Muscle layer of colon (tissue), 2 donors: ENCODE data around the gene RASA3.
"Not testable (repeated sequence)": the region's sequence is repeated elsewhere in the genome, so short reads cannot be mapped to it uniquely, and the experiment has no call there.

Experiments
- H3K27ac ChIP-seq: one replicate; pipeline ENCODE4 v1.7.0; 2013; ENCODE audit warnings: low read depth, mild to moderate bottlenecking, low read length, moderate library complexity
- H3K27me3 ChIP-seq, 2 donors: one replicate each; pipeline ENCODE4 v1.7.0; 2013; ENCODE audit warnings: low read length in 2 of 2, mild to moderate bottlenecking in 2 of 2; ENCODE audit not compliant: insufficient read depth in 2 of 2, control insufficient read depth in 1 of 2
- H3K36me3 ChIP-seq: one replicate; pipeline ENCODE4 v1.7.0; 2013; ENCODE audit warnings: mild to moderate bottlenecking, low read length; ENCODE audit not compliant: insufficient read depth
- H3K4me1 ChIP-seq: one replicate; pipeline ENCODE4 v1.7.0; 2013; ENCODE audit warnings: mild to moderate bottlenecking, low read length; ENCODE audit not compliant: insufficient read depth
- H3K4me3 ChIP-seq, 2 donors: one replicate each; pipeline ENCODE4 v1.7.0; 2013; ENCODE audit warnings: low read length in 2 of 2, low read depth in 1 of 2, mild to moderate bottlenecking in 1 of 2, moderate library complexity in 1 of 2
- H3K9ac ChIP-seq: one replicate; pipeline ENCODE4 v1.7.0; 2013; ENCODE audit warnings: low read length
- H3K9me3 ChIP-seq: one replicate; pipeline ENCODE4 v1.7.0; 2013; ENCODE audit warnings: mild to moderate bottlenecking, low read length
- donor health status: abdominal sarcoma.
- donor health status: Adenocarcinoma of cecum.

RASA3 gene

GRCh38 chr13:114153485-114154080, 21.2 kb upstream of the RASA3 start:
- H3K27ac ChIP-seq, result no peak overlapping the region

GRCh38 chr13:114152831-114153371, 20.5 kb upstream of the RASA3 start:
- no peak overlapping the region for H3K9ac ChIP-seq

More at GRCh38 chr13:114153485-114154080, 21.2 kb upstream of the RASA3 start:
- H3K27me3 ChIP-seq, result no peaks in the 10 kb centered on the region
- no peaks in the 10 kb centered on the region for H3K4me1 ChIP-seq
- H3K4me3 ChIP-seq, result no peak overlapping the region
- H3K36me3 ChIP-seq, result no peaks in the 10 kb centered on the region
- H3K9ac ChIP-seq, result no peak overlapping the region
- no peaks in the 10 kb centered on the region for H3K9me3 ChIP-seq

GRCh38 chr13:114152285-114152645, 19.8 kb upstream of the RASA3 start:
- no peaks in the 10 kb centered on the region for H3K4me1 ChIP-seq
- no peak overlapping the region for H3K4me3 ChIP-seq
- no peaks in the 10 kb centered on the region for H3K9me3 ChIP-seq
- no peaks in the 10 kb centered on the region for H3K36me3 ChIP-seq
- no peaks in the 10 kb centered on the region for H3K27me3 ChIP-seq
- H3K27ac ChIP-seq, result no peak overlapping the region
- H3K9ac ChIP-seq, result no peak overlapping the region

More at GRCh38 chr13:114152831-114153371, 20.5 kb upstream of the RASA3 start:
- Histone ChIP-seq H3K36me3 (no peaks in the 10 kb centered on the region), H3K4me1 (no peaks in the 10 kb centered on the region), H3K9me3 (no peaks in the 10 kb centered on the region), H3K27me3 (no peaks in the 10 kb centered on the region), H3K4me3 (no peak overlapping the region), H3K27ac (no peak overlapping the region)

- Histone ChIP-seq H3K4me3 (no peak overlapping the region), H3K9me3 (no peaks in the 10 kb centered on the region), H3K27me3 (no peaks in the 10 kb centered on the region), H3K4me1 (no peaks in the 10 kb centered on the region), H3K36me3 (no peaks in the 10 kb centered on the region), H3K9ac (no peak overlapping the region), H3K27ac (no peak overlapping the region)
These were observed 19.3 kb upstream of the RASA3 start for GRCh38 chr13:114151565-114152284.

GRCh38 chr13:114151031-114151430, 18.6 kb upstream of the RASA3 start:
- Histone ChIP-seq H3K27ac (no peak overlapping the region), H3K36me3 (no peaks in the 10 kb centered on the region), H3K9me3 (no peaks in the 10 kb centered on the region), H3K27me3 (no peaks in the 10 kb centered on the region), H3K4me1 (no peaks in the 10 kb centered on the region), H3K9ac (no peak overlapping the region), H3K4me3 (no peak overlapping the region)

GRCh38 chr13:114149774-114150740, 17.6 kb upstream of the RASA3 start:
- H3K27ac ChIP-seq, result no peak overlapping the region
- H3K36me3 ChIP-seq, result no peaks in the 10 kb centered on the region

GRCh38 chr13:114148886-114149285, 16.5 kb upstream of the RASA3 start:
- not testable (repeated sequence) for H3K9ac ChIP-seq, H3K4me3 ChIP-seq, H3K4me1 ChIP-seq, H3K27me3 ChIP-seq, H3K9me3 ChIP-seq, H3K36me3 ChIP-seq, H3K27ac ChIP-seq

More at GRCh38 chr13:114149774-114150740, 17.6 kb upstream of the RASA3 start:
- no peaks in the 10 kb centered on the region for H3K9me3 ChIP-seq
- no peak overlapping the region for H3K4me3 ChIP-seq
- no peak overlapping the region for H3K9ac ChIP-seq
- H3K27me3 ChIP-seq, result no peaks in the 10 kb centered on the region
- H3K4me1 ChIP-seq, result no peaks in the 10 kb centered on the region

GRCh38 chr13:114148521-114148855, 16.1 kb upstream of the RASA3 start:
- Histone ChIP-seq H3K27ac (no peak overlapping the region), H3K4me3 (no peak overlapping the region), H3K9ac (no peak overlapping the region), H3K9me3 (no peaks in the 10 kb centered on the region), H3K36me3 (no peaks in the 10 kb centered on the region), H3K27me3 (no peaks in the 10 kb centered on the region), H3K4me1 (no peaks in the 10 kb centered on the region)

- no peaks in the 10 kb centered on the region for H3K36me3 ChIP-seq
- H3K4me1 ChIP-seq, result no peaks in the 10 kb centered on the region
- no peak overlapping the region for H3K27ac ChIP-seq
- no peak overlapping the region for H3K4me3 ChIP-seq
- no peaks in the 10 kb centered on the region for H3K9me3 ChIP-seq
- H3K27me3 ChIP-seq, result no peaks in the 10 kb centered on the region
- no peak overlapping the region for H3K9ac ChIP-seq
These were observed 15.5 kb upstream of the RASA3 start for GRCh38 chr13:114147803-114148520.

GRCh38 chr13:114146629-114147028, 14.2 kb upstream of the RASA3 start:
- Histone ChIP-seq H3K4me3 (no peak overlapping the region), H3K27me3 (no peaks in the 10 kb centered on the region), H3K36me3 (no peaks in the 10 kb centered on the region), H3K27ac (no peak overlapping the region), H3K9ac (no peak overlapping the region), H3K4me1 (no peaks in the 10 kb centered on the region), H3K9me3 (no peaks in the 10 kb centered on the region)

GRCh38 chr13:114146173-114146572, 13.8 kb upstream of the RASA3 start:
- Histone ChIP-seq H3K9ac (no peak overlapping the region), H3K27me3 (no peaks in the 10 kb centered on the region), H3K36me3 (no peaks in the 10 kb centered on the region), H3K27ac (no peak overlapping the region), H3K9me3 (no peaks in the 10 kb centered on the region), H3K4me1 (no peaks in the 10 kb centered on the region), H3K4me3 (no peak overlapping the region)
